ENCODE results near the gene CD40. TPM values are rescaled to one million over a fixed set of nuclear protein-coding genes. Genes with fewer than 3 reads are reported as not detected.

The CD40 gene
- total and polyA plus RNA-seq, 10 of the 15 experiments (the other 5 are each of a cell fraction or from before 2014, with no cell fraction given): 40.8 to 193 (median 89.5) TPM

- TF ChIP-seq NR2C1 (IDR thresholded peaks at IDR 0.05): no peak
- no peak for TF ChIP-seq JUND (IDR thresholded peaks at IDR 0.05; ENCODE audit: low read depth, low read length)
These were observed 45.1 kb upstream of the CD40 start (continued) for GRCh38 chr20:46073024-46073423.

DNA sequence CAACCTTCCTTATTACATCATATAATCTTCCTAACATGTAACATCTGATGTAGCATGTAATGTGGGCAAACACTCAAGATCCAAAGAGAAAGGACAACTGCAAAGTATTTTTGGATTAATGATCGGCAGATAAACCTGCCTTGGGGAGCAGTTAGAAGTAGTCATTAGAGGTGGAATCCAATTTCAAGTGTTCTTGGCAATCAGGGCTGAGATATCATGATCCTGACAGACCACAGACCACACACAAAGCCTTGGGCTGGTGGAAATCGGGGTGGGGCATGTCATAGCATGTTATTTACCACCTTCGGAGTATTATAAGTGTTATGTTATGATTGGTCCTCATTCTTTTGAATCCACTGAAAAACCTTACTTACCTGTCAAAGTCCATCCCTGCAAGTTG is 44.7 kb upstream of the CD40 start:
- Histone ChIP-seq H3K9me3 (replicated peaks; ENCODE audit: control insufficient read depth, insufficient read depth, low read length) (no peaks in the 10 kb centered on the region), H3K27me3 (replicated peaks in 1 of 2; ENCODE audit: control insufficient read depth in 2 of 2, insufficient read depth in 2 of 2, low read length in 1 of 2) (no peaks in the 10 kb centered on the region), H2AFZ (ENCODE audit: control insufficient read depth, low read depth, low read length) (no peak overlapping the region), H3K36me3 (ENCODE audit: control insufficient read depth in 2 of 2, insufficient read depth in 2 of 2, low read length in 1 of 2) (peaks cover 4 to 34% of the 10 kb centered on the region in 2 experiments), H3K9ac (ENCODE audit: control insufficient read depth, insufficient read depth, low read length) (no peak overlapping the region), H3K4me1 (ENCODE audit: control insufficient read depth, insufficient read depth, low read length) (no peaks in the 10 kb centered on the region), H3K79me2 (ENCODE audit: control insufficient read depth, insufficient read depth, low read length) (no peaks in the 10 kb centered on the region), H3K4me3 (no peak overlapping the region), H4K20me1 (ENCODE audit: control insufficient read depth, insufficient read depth) (no peaks in the 10 kb centered on the region), H3K27ac (ENCODE audit: control insufficient read depth, insufficient read depth) (no peak overlapping the region), H3K4me2 (ENCODE audit: control insufficient read depth, insufficient read depth) (no peak overlapping the region)
- RAD21 ChIA-PET (ENCODE audit: unreplicated experiment): no interaction called here
- TF ChIP-seq LARP7 (IDR thresholded peaks at IDR 0.05) (no peak), FOS (IDR thresholded peaks at IDR 0.05; ENCODE audit: borderline replicate concordance, extremely low read depth, insufficient read length) (no peak), STAT1 (conservative IDR thresholded peaks at IDR 0.05) (no peak), IKZF2 (IDR thresholded peaks at IDR 0.05) (no peak), PAX8 (IDR thresholded peaks at IDR 0.05) (no peak)
- in situ Hi-C loops (cut with MboI): no loop called here
- SMC1A ChIA-PET (ENCODE audit: uncharacterized antibody, unreplicated experiment): no interaction called here
- 96% methylated on average over 3 of the region's 3 CpGs for WGBS (ENCODE audit: insufficient coverage, insufficient replicate concordance, low lambda C conversion rate, missing lambda C conversion rate)
- CTCF ChIA-PET: no interaction called here
- BruUV-seq (replicated peaks): no TSS peak
- POLR2A ChIA-PET: no interaction called here
- ATAC-seq: no peak
- intact Hi-C loops (cut with micrococcal nuclease; ENCODE audit: unreplicated experiment): no loop called here
- no peak for DNase-seq (ENCODE audit: low read depth, low spot score)
- no peak for FAIRE-seq

- ATAC-seq: no peak
- BruUV-seq (replicated peaks): no TSS peak
- Histone ChIP-seq H3K27ac (ENCODE audit: control insufficient read depth, insufficient read depth) (no peak overlapping the region), H3K4me1 (ENCODE audit: control insufficient read depth, insufficient read depth, low read length) (no peaks in the 10 kb centered on the region), H3K4me2 (ENCODE audit: control insufficient read depth, insufficient read depth) (no peak overlapping the region), H3K79me2 (ENCODE audit: control insufficient read depth, insufficient read depth, low read length) (no peaks in the 10 kb centered on the region; the same call in 1 of the 2 replicates), H3K4me3 (no peak overlapping the region), H4K20me1 (ENCODE audit: control insufficient read depth, insufficient read depth) (peaks cover under 1% of the 10 kb centered on the region; the same call in 1 of the 2 replicates), H3K9me3 (replicated peaks; ENCODE audit: control insufficient read depth, insufficient read depth, low read length) (no peaks in the 10 kb centered on the region), H3K36me3 (ENCODE audit: control insufficient read depth in 2 of 2, insufficient read depth in 2 of 2, low read length in 1 of 2) (peaks cover 7 to 36% of the 10 kb centered on the region in 2 experiments), H2AFZ (ENCODE audit: control insufficient read depth, low read depth, low read length) (no peak overlapping the region), H3K27me3 (replicated peaks in 1 of 2; ENCODE audit: control insufficient read depth in 2 of 2, insufficient read depth in 2 of 2, low read length in 1 of 2) (no peaks in the 10 kb centered on the region), H3K9ac (ENCODE audit: control insufficient read depth, insufficient read depth, low read length) (no peak overlapping the region)
- ChIA-PET POLR2A (no interaction called here), CTCF (no interaction called here), SMC1A (ENCODE audit: uncharacterized antibody, unreplicated experiment) (no interaction called here), RAD21 (ENCODE audit: unreplicated experiment) (no interaction called here)
- in situ Hi-C loops (cut with MboI): no loop called here
- no peak for FAIRE-seq
- no peak for DNase-seq (ENCODE audit: low read depth, low spot score)
- WGBS (ENCODE audit: insufficient coverage, insufficient replicate concordance, low lambda C conversion rate, missing lambda C conversion rate): 80% methylated on average over 3 of the region's 3 CpGs
- intact Hi-C loops (cut with micrococcal nuclease; ENCODE audit: unreplicated experiment): no loop called here
- TF ChIP-seq MXI1 (IDR thresholded peaks at IDR 0.05; ENCODE audit: low read depth, low read length): no peak
- TF ChIP-seq SRF (IDR thresholded peaks at IDR 0.05; ENCODE audit: low read depth in 2 of 2, low read length in 2 of 2): no peak
- no peak for TF ChIP-seq HDAC6 (IDR thresholded peaks at IDR 0.05; ENCODE audit: unreplicated experiment)
- TF ChIP-seq SIX5 (IDR thresholded peaks at IDR 0.05; ENCODE audit: low read depth, low read length, severe bottlenecking): no peak
- no peak for TF ChIP-seq RUNX3 (IDR thresholded peaks at IDR 0.05; ENCODE audit: low read length)
- no peak for TF ChIP-seq IRF4 (IDR thresholded peaks at IDR 0.05; ENCODE audit: low read depth, low read length)
- no peak for TF ChIP-seq RFX5 (IDR thresholded peaks at IDR 0.05; ENCODE audit: low read depth, low read length)
- TF ChIP-seq BCL11A (IDR thresholded peaks at IDR 0.05; ENCODE audit: low read depth, low read length): no peak
- TF ChIP-seq YBX1 (IDR thresholded peaks at IDR 0.05): no peak
- TF ChIP-seq BMI1 (IDR thresholded peaks at IDR 0.05; ENCODE audit: borderline replicate concordance): no peak
- no peak for TF ChIP-seq PAX8 (IDR thresholded peaks at IDR 0.05)
- TF ChIP-seq ZNF217 (IDR thresholded peaks at IDR 0.05): no peak
- no peak for TF ChIP-seq SMAD1 (IDR thresholded peaks at IDR 0.05; ENCODE audit: low read depth, partially characterized antibody)
- no peak for TF ChIP-seq ZNF384 (IDR thresholded peaks at IDR 0.05; ENCODE audit: borderline replicate concordance, low read depth, low read length)
- TF ChIP-seq MEF2A (IDR thresholded peaks at IDR 0.05; ENCODE audit: insufficient read depth, low read depth, low read length): no peak
These were observed 44.1 kb upstream of the CD40 start for GRCh38 chr20:46074006-46074405.

Measured in GM12878 (cell line).